ENCODE measurements around the gene ONECUT2.

DNA sequence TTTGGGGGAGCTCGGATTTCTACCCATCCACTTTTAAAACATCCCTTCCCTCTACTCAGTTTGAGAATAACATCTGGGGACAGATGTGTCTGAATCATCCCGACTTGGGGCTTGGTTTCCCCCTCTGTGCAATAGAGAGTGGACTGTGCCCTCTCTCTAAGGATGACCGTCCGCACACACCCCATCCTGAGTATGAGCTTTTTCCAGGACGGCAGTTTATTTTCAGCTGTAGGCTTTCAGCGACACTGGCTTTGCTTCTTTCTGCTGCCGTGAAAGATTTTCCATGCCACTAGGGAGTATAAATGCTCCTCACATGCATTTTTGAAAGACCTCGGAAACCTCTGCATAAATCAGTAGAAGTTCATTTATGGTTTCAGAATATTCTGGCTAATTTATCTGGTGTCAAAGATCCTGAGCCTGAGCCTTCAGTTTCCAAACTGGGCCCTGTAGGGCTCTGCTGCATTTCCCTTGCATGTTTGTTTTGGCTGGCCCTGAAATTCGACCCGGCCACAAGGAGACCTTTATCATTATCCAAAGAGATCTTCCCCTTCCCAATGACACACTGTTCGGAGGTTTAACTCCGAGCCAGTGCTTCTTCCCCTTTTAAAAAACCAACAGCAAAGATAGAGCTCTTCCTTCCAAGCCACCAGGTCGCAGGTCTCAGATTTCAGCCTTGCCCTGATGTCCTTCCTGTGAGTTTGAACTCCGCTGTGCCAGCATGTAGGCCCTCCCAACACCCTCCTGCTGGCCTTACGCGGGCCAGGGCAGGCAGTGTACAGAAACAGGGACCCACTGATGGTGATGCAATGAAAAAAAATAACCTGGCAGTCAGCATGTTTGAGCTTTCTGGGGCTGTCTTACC, 98.1 kb downstream of the ONECUT2 start:
- TF ChIP-seq, protein P1, sequence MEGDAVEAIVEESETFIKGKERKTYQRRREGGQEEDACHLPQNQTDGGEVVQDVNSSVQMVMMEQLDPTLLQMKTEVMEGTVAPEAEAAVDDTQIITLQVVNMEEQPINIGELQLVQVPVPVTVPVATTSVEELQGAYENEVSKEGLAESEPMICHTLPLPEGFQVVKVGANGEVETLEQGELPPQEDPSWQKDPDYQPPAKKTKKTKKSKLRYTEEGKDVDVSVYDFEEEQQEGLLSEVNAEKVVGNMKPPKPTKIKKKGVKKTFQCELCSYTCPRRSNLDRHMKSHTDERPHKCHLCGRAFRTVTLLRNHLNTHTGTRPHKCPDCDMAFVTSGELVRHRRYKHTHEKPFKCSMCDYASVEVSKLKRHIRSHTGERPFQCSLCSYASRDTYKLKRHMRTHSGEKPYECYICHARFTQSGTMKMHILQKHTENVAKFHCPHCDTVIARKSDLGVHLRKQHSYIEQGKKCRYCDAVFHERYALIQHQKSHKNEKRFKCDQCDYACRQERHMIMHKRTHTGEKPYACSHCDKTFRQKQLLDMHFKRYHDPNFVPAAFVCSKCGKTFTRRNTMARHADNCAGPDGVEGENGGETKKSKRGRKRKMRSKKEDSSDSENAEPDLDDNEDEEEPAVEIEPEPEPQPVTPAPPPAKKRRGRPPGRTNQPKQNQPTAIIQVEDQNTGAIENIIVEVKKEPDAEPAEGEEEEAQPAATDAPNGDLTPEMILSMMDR (conservative IDR thresholded peaks at IDR 0.05; ENCODE audit: low read length), result no peak
- no peak for TF ChIP-seq EZH2phosphoT487 (IDR thresholded peaks at IDR 0.05; ENCODE audit: borderline replicate concordance, low read depth, low read length)
